Ishikawa (cell line): ENCODE results near the gene NPLOC4.

Experiments used
- CEBPB ChIP-seq: IDR thresholded peaks from 2 replicates; pipeline ENCODE4 v1.6.1; 2012
- CREB1 ChIP-seq: IDR thresholded peaks from 2 replicates; pipeline ENCODE4 v1.6.1; 2012; ENCODE audit warnings: low read depth
- EGR1 ChIP-seq: IDR thresholded peaks from 2 replicates; pipeline ENCODE4 v1.6.1; 2012
- EP300 ChIP-seq: IDR thresholded peaks from 2 replicates; pipeline ENCODE4 v1.6.1; 2012; ENCODE audit warnings: borderline replicate concordance
- FOXM1 ChIP-seq: IDR thresholded peaks from 2 replicates; pipeline ENCODE4 v1.6.1; 2012; ENCODE audit warnings: low read depth, borderline replicate concordance
- MAX ChIP-seq: IDR thresholded peaks from 2 replicates; pipeline ENCODE4 v1.6.1; 2012
- RAD21 ChIP-seq: IDR thresholded peaks from 2 replicates; pipeline ENCODE4 v1.6.1; 2012; ENCODE audit warnings: low read depth
- REST ChIP-seq: IDR thresholded peaks from 2 replicates; pipeline ENCODE4 v1.6.1; 2012; ENCODE audit warnings: low read depth, mild to moderate bottlenecking
- TCF12 ChIP-seq: IDR thresholded peaks from 2 replicates; pipeline ENCODE4 v1.6.1; 2012; ENCODE audit warnings: low read depth
- TEAD4 ChIP-seq: IDR thresholded peaks from 2 replicates; pipeline ENCODE4 v1.6.1; 2012
- YY1 ChIP-seq: IDR thresholded peaks from 2 replicates; pipeline ENCODE4 v1.6.1; 2012; ENCODE audit warnings: low read depth
- ZBTB7A ChIP-seq: IDR thresholded peaks from 2 replicates; pipeline ENCODE4 v1.6.1; 2012; ENCODE audit warnings: low read depth

GRCh38 chr17:81510785-81511553 is 125.9 kb downstream of the NPLOC4 start:
- TF ChIP-seq EGR1 = no peak
- TF ChIP-seq EP300 = no peak
- no peak for TF ChIP-seq FOXM1
- TF ChIP-seq TEAD4 = no peak
- no peak for TF ChIP-seq TCF12
- TF ChIP-seq MAX = no peak
- no peak for TF ChIP-seq CEBPB
- TF ChIP-seq ZBTB7A = no peak
- no peak for TF ChIP-seq REST
- TF ChIP-seq CREB1 = no peak
- TF ChIP-seq YY1 = no peak
- no peak for TF ChIP-seq RAD21
